H9 (cell line): ENCODE results near the gene TCF23. TPM values are rescaled to one million over a fixed set of nuclear protein-coding genes. Genes with fewer than 3 reads are reported as not detected.

Experiments used
- DNase-seq: peaks from one replicate; pipeline ENCODE4 v3.0.0-alpha.2; 2017
- H2AFZ ChIP-seq: one replicate; pipeline ENCODE4 v1.6.1; 2013; ENCODE audit warnings: mild to moderate bottlenecking, low read length, control low read depth, moderate library complexity
- H2AK5ac ChIP-seq: 2 replicates; pipeline ENCODE4 v1.6.1; 2013; ENCODE audit warnings: low read length, control low read depth, mixed read lengths; ENCODE audit not compliant: insufficient read length
- H2BK120ac ChIP-seq: one replicate; pipeline ENCODE4 v1.6.1; 2013; ENCODE audit warnings: low read depth, mild to moderate bottlenecking, low read length, control low read depth, inconsistent platforms; ENCODE audit not compliant: poor library complexity, severe bottlenecking
- H2BK12ac ChIP-seq: 2 replicates; pipeline ENCODE4 v1.6.1; 2013; ENCODE audit warnings: low read length, control low read depth, mixed read lengths, low read depth; ENCODE audit not compliant: insufficient read length
- H2BK15ac ChIP-seq: 2 replicates; pipeline ENCODE4 v1.6.1; 2013; ENCODE audit warnings: low read depth, low read length, control low read depth
- H2BK20ac ChIP-seq: one replicate; pipeline ENCODE4 v1.6.1; 2013; ENCODE audit warnings: low read depth, mild to moderate bottlenecking, low read length, control low read depth, inconsistent platforms; ENCODE audit not compliant: poor library complexity, severe bottlenecking
- H2BK5ac ChIP-seq: 2 replicates; pipeline ENCODE4 v1.6.1; 2013; ENCODE audit warnings: low read length, control low read depth, mixed read lengths; ENCODE audit not compliant: insufficient read length
- H3K14ac ChIP-seq: 2 replicates; pipeline ENCODE4 v1.6.1; 2013; ENCODE audit warnings: low read length, control low read depth; ENCODE audit not compliant: insufficient read depth
- H3K18ac ChIP-seq: 2 replicates; pipeline ENCODE4 v1.6.1; 2013; ENCODE audit warnings: low read depth, mild to moderate bottlenecking, mixed read lengths, low read length, control low read depth; ENCODE audit not compliant: insufficient read length
- H3K23ac ChIP-seq: 2 replicates; pipeline ENCODE4 v1.6.1; 2013; ENCODE audit warnings: low read length, control low read depth, mixed read lengths, low read depth; ENCODE audit not compliant: insufficient read length
- H3K23me2 ChIP-seq: 2 replicates; pipeline ENCODE4 v1.6.1; 2013; ENCODE audit warnings: low read depth, mild to moderate bottlenecking, mixed read lengths, low read length, control low read depth; ENCODE audit not compliant: insufficient read length, poor library complexity, severe bottlenecking
- H3K27ac ChIP-seq: 2 replicates; pipeline ENCODE4 v1.5.1; 2013; ENCODE audit warnings: low read length, control low read depth, mixed read lengths, low read depth; ENCODE audit not compliant: insufficient read length
- H3K27me3 ChIP-seq: 2 replicates; pipeline ENCODE4 v1.6.1; 2013; ENCODE audit warnings: low read length, control low read depth, inconsistent platforms; ENCODE audit not compliant: insufficient read depth
- H3K4ac ChIP-seq: 2 replicates; pipeline ENCODE4 v1.6.1; 2013; ENCODE audit warnings: low read depth, mild to moderate bottlenecking, control low read depth, inconsistent platforms, low read length, moderate library complexity
- H3K4me1 ChIP-seq: 2 replicates; pipeline ENCODE4 v1.6.1; 2013; ENCODE audit warnings: low read length, control low read depth, inconsistent platforms; ENCODE audit not compliant: insufficient read depth
- H3K4me2 ChIP-seq: 2 replicates; pipeline ENCODE4 v1.6.1; 2013; ENCODE audit warnings: low read length, control low read depth, mixed read lengths; ENCODE audit not compliant: insufficient read length, insufficient read depth
- H3K56ac ChIP-seq: 2 replicates; pipeline ENCODE4 v1.6.1; 2013; ENCODE audit warnings: low read depth, mild to moderate bottlenecking, mixed read lengths, low read length, control low read depth; ENCODE audit not compliant: insufficient read length
- H3K79me1 ChIP-seq: 2 replicates; pipeline ENCODE4 v1.6.1; 2013; ENCODE audit warnings: low read depth, mild to moderate bottlenecking, moderate library complexity, low read length, control low read depth, inconsistent platforms; ENCODE audit not compliant: insufficient read depth, poor library complexity, severe bottlenecking
- H3K79me2 ChIP-seq: 2 replicates; pipeline ENCODE4 v1.6.1; 2013; ENCODE audit warnings: low read length, control low read depth, inconsistent platforms; ENCODE audit not compliant: insufficient read depth
- H3K9ac ChIP-seq: 2 replicates; pipeline ENCODE4 v1.6.1; 2013; ENCODE audit warnings: low read length, control low read depth, mixed read lengths; ENCODE audit not compliant: insufficient read length; ENCODE audit errors: extremely low read depth
- H3K9me3 ChIP-seq: one replicate; pipeline ENCODE4 v1.6.1; 2013; ENCODE audit warnings: low read depth, low read length, inconsistent platforms; ENCODE audit not compliant: control insufficient read depth
- H3T11ph ChIP-seq: one replicate; pipeline ENCODE4 v1.6.1; 2013; ENCODE audit warnings: mild to moderate bottlenecking, low read length, control low read depth, inconsistent platforms
- H4K20me1 ChIP-seq: one replicate; pipeline ENCODE4 v1.6.1; 2013; ENCODE audit not compliant: control insufficient read depth, insufficient read length, insufficient read depth
- H4K5ac ChIP-seq: 2 replicates; pipeline ENCODE4 v1.6.1; 2013; ENCODE audit warnings: low read depth, mild to moderate bottlenecking, mixed read lengths, low read length, control low read depth; ENCODE audit not compliant: insufficient read length
- H4K8ac ChIP-seq: replicated peaks from 2 replicates; pipeline ENCODE4 v1.6.1; 2013; ENCODE audit warnings: low read length, control low read depth, mixed read lengths, low read depth; ENCODE audit not compliant: insufficient read length
- H4K91ac ChIP-seq: 2 replicates; pipeline ENCODE4 v1.6.1; 2013; ENCODE audit warnings: low read depth, mild to moderate bottlenecking, moderate library complexity, mixed read lengths, low read length, control low read depth; ENCODE audit not compliant: insufficient read length
- H3K27ac Mint-ChIP-seq, 3 experiments: 2 replicates in 2 of 3; 3 replicates in 1 of 3; pipeline ENCODE4 v1.8.0; 2020 to 2021; ENCODE audit warnings: mixed read lengths in 3 of 3, mild to moderate bottlenecking in 1 of 3, moderate library complexity in 1 of 3
- H3K27me3 Mint-ChIP-seq: 2 replicates; pipeline ENCODE4 v1.8.0; 2021; ENCODE audit warnings: low read depth, mild to moderate bottlenecking, moderate library complexity, mixed read lengths
- H3K36me3 Mint-ChIP-seq, 3 experiments: 2 replicates in 2 of 3; 3 replicates in 1 of 3; pipeline ENCODE4 v1.8.0; 2020 to 2021; ENCODE audit warnings: low read depth in 3 of 3, mixed read lengths in 3 of 3; ENCODE audit not compliant: insufficient read depth in 1 of 3
- H3K4me1 Mint-ChIP-seq, 2 experiments: 2 replicates each; pipeline ENCODE4 v1.8.0; 2020; ENCODE audit warnings: mixed read lengths in 2 of 2
- H3K4me3 Mint-ChIP-seq, 2 experiments: 2 replicates in 1 of 2; 3 replicates in 1 of 2; pipeline ENCODE4 v1.8.0; 2020 to 2021; ENCODE audit warnings: mild to moderate bottlenecking in 2 of 2, mixed read lengths in 2 of 2, moderate library complexity in 1 of 2
- H3K9me3 Mint-ChIP-seq, 2 experiments: 2 replicates in 1 of 2; 3 replicates in 1 of 2; pipeline ENCODE4 v1.8.0; 2020; ENCODE audit warnings: mild to moderate bottlenecking in 2 of 2, mixed read lengths in 2 of 2, moderate library complexity in 1 of 2
- WGBS: extraction: QIAGEN DNeasy Blood & Tissue Kit; methylation state at CpG from one replicate; pipeline ENCODE4 v1.1.7; 2013; ENCODE audit warnings: missing lambda C conversion rate, low lambda C conversion rate, mixed read lengths; ENCODE audit not compliant: insufficient read length; ENCODE audit errors: extremely low coverage; 5-methylcytosine and 5-hydroxymethylcytosine counted together
- total RNA-seq: library from RNA; stranded (reverse); gene quantifications from 2 replicates; pipeline ENCODE4 v1.2.1, GENCODE V29; 2021
- TF ChIP-seq, protein P1 (sequence below): fragments of 200-600 bp; sonication (generic); conservative IDR thresholded peaks from 3 replicates; pipeline ENCODE4 v1.8.0; 2021; ENCODE audit warnings: antibody characterized with exemption, mild to moderate bottlenecking

TCF23 gene
- total RNA-seq, 1 experiment from 2014 or later, result not detected

DNA sequence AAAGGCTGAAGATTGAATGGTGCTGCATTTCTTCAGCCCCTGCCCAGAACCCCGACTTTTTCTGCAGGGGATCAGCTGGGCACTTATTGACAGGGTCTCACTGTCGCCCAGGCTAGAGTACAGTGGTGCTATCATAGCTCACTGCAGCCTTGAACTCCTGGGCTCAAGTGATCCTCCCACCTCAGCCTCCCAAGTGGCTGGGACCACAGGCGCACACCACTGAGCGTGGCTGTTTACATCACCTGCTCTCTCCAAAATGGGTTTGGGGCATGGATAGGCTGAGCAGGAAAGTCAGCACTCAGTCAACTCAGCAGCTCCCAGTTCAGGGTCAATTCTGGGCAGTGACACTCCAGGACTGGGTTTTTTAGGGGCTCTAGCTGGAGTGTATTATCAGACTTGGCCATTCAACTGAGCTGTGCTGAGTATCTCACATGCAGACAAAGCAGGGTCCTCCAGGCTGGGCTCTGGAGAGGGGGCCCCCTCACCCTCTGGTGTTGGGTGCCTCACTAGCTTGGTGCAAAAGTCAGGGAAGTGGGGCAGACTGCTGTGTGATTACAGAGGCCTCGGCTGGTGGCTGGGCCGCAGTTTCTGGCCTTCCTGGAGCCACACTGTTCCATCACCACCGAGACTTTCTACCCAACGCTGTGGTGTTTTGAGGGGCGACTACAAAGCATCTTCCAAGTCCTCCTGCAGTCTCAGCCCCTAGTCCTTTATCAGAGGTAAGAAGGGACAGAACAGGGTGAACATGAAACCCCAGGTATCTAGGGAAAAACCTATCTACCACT is 20.7 kb upstream of the TCF23 start:
- Histone ChIP-seq H3K9ac (no peak overlapping the region), H3K27me3 (peaks cover 2% of the 10 kb centered on the region; the same call in 1 of the 2 replicates), H2BK20ac (no peak overlapping the region), H3K4ac (no peak overlapping the region), H3K27ac (no peak overlapping the region), H2BK120ac (no peak overlapping the region), H4K20me1 (peaks cover 2% of the 10 kb centered on the region), H4K8ac (no peak overlapping the region), H2AK5ac (no peak overlapping the region), H3K14ac (no peak overlapping the region), H3K9me3 (no peaks in the 10 kb centered on the region), H4K5ac (no peak overlapping the region), H3K79me2 (no peaks in the 10 kb centered on the region), H3K4me2 (no peak overlapping the region), H2AFZ (no peak overlapping the region), H2BK5ac (no peak overlapping the region), H2BK15ac (no peak overlapping the region), H3K18ac (no peak overlapping the region), H3K56ac (no peak overlapping the region), H3K23ac (no peak overlapping the region), H3K79me1 (peaks cover 4% of the 10 kb centered on the region), H4K91ac (no peak overlapping the region), H3K4me1 (no peaks in the 10 kb centered on the region; the same call in 1 of the 2 replicates), H3K23me2 (peaks cover 4% of the 10 kb centered on the region), H3T11ph (no peak overlapping the region), H2BK12ac (no peak overlapping the region)
- DNase-seq, result no peak
- no CpG with 5 or more reads among the region's 9 CpGs for WGBS
- H3K4me1 Mint-ChIP-seq, result peaks cover 8 to 13% of the 10 kb centered on the region in 2 experiments
- TF ChIP-seq, protein P1, sequence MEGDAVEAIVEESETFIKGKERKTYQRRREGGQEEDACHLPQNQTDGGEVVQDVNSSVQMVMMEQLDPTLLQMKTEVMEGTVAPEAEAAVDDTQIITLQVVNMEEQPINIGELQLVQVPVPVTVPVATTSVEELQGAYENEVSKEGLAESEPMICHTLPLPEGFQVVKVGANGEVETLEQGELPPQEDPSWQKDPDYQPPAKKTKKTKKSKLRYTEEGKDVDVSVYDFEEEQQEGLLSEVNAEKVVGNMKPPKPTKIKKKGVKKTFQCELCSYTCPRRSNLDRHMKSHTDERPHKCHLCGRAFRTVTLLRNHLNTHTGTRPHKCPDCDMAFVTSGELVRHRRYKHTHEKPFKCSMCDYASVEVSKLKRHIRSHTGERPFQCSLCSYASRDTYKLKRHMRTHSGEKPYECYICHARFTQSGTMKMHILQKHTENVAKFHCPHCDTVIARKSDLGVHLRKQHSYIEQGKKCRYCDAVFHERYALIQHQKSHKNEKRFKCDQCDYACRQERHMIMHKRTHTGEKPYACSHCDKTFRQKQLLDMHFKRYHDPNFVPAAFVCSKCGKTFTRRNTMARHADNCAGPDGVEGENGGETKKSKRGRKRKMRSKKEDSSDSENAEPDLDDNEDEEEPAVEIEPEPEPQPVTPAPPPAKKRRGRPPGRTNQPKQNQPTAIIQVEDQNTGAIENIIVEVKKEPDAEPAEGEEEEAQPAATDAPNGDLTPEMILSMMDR, result no peak
- peaks cover 11% of the 10 kb centered on the region for H3K27me3 Mint-ChIP-seq
- no peak overlapping the region for H3K27ac Mint-ChIP-seq
- no peak overlapping the region for H3K4me3 Mint-ChIP-seq
- H3K36me3 Mint-ChIP-seq, result peaks cover 8 to 35% (median 31%) of the 10 kb centered on the region in 3 experiments
- H3K9me3 Mint-ChIP-seq, result no peaks in the 10 kb centered on the region
